Sigmoid colon (tissue), 7 donors: ENCODE results near the gene MTF2. TPM values are rescaled to one million over a fixed set of nuclear protein-coding genes. Genes with fewer than 3 reads are reported as not detected.

ENCODE experiments used
- DNase-seq: peaks from one replicate; pipeline ENCODE4 v3.0.0-alpha.2; 2019
- H3K27ac ChIP-seq, 4 donors: fragments of 200-600 bp; sonication (generic); one replicate each; pipeline ENCODE4 v1.5.1; 2016 to 2019; ENCODE audit warnings: mild to moderate bottlenecking in 1 of 4
- H3K27me3 ChIP-seq, 3 donors: fragments of 200-600 bp; sonication (generic); one replicate each; pipeline ENCODE4 v1.5.1; 2019; ENCODE audit warnings: mild to moderate bottlenecking in 1 of 3
- H3K36me3 ChIP-seq, 4 donors: fragments of 200-600 bp; sonication (generic); one replicate each; pipeline ENCODE4 v1.5.1; 2016 to 2019
- H3K4me1 ChIP-seq, 4 donors: fragments of 200-600 bp; sonication (generic); one replicate each; pipeline ENCODE4 v1.5.1; 2017 to 2019
- H3K4me3 ChIP-seq, 4 donors: fragments of 200-600 bp; sonication (generic); one replicate each; pipeline ENCODE4 v1.5.1; 2017 to 2019; ENCODE audit warnings: mild to moderate bottlenecking in 2 of 4, moderate library complexity in 1 of 4
- H3K9me3 ChIP-seq, 4 donors: fragments of 200-600 bp in 3 of 4; sonication (generic) in 3 of 4; one replicate each; pipeline versions ENCODE4 v1.5.1 to v1.6.1; 2013 to 2019
- EP300 ChIP-seq, 4 donors: sonication (generic); formaldehyde crosslinking; IDR thresholded peaks; one replicate each; pipeline ENCODE4 v1.6.1; 2017; ENCODE audit warnings: antibody characterized with exemption in 4 of 4
- POLR2A ChIP-seq, 2 donors: fragments of 450-650 bp; IDR thresholded peaks; one replicate each; pipeline ENCODE4 v1.6.1; 2016; ENCODE audit warnings: antibody characterized with exemption in 2 of 2, mild to moderate bottlenecking in 2 of 2, moderate library complexity in 2 of 2
- POLR2AphosphoS5 ChIP-seq, 4 donors: sonication (generic); formaldehyde crosslinking; IDR thresholded peaks; one replicate each; pipeline ENCODE4 v1.6.1; 2017; ENCODE audit warnings: antibody characterized with exemption in 4 of 4
- WGBS, 2 donors: extraction: QIAGEN DNeasy Blood & Tissue Kit; methylation state at CpG; one replicate each; pipeline ENCODE4 v1.1.7; 2013; 5-methylcytosine and 5-hydroxymethylcytosine counted together
- intact Hi-C: fragments of 100-400 bp; cut with DNase I; formaldehyde crosslinking; loops from one replicate; pipeline ENCODE4 v1.15.1; 2023
- polyA plus RNA-seq, 3 donors: library from polyadenylated mRNA; stranded (reverse); fragments of 200-250 nt; gene quantifications; one replicate each; pipeline ENCODE4 v1.2.3, GENCODE V29; 2013
- total RNA-seq, 4 donors: library from RNA; depleted of rRNA; stranded (reverse); fragments of >200 nt; gene quantifications; one replicate each; pipeline ENCODE4 v1.1.0, GENCODE V29; 2016
- TF ChIP-seq, protein P1 (sequence below), 4 experiments: fragments of 450-650 bp in 3 of 4; fragments of 200-600 bp in 1 of 4; IDR thresholded peaks; one replicate each; pipeline ENCODE4 v1.5.1; 2016 to 2019; ENCODE audit warnings: antibody characterized with exemption in 4 of 4, mild to moderate bottlenecking in 3 of 4, moderate library complexity in 2 of 4
- donor health status: healthy with polysubstance abuse.
- donor health status: Bipolar disorder and iron deficiency.
- donor health status: healthy.

The MTF2 gene
- total and polyA plus RNA-seq, 7 donors = 7.2 to 17.8 (median 12.3) TPM

DNA sequence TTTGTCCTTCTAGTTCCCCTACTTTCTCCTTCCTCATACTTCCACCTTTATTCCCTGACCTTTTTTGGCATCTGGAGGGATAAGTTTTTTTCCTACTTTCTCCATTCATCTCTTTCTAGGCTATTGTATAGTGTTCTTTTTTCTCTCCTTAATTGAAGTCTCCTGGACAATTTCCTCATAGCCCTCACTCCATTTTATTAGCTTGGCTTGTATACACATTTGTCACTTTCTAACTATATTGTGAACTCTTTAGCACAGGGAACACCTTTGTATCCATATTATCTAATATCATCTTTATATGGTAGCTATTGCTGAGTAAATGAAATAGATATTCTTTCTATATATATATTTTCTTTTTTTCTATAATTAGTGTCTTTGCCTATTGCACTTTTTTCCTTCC is 53.6 kb downstream of the MTF2 start:
- TF ChIP-seq POLR2AphosphoS5 (IDR thresholded peaks at IDR 0.05) (no peak), EP300 (IDR thresholded peaks at IDR 0.05) (no peak), POLR2A (IDR thresholded peaks at IDR 0.05) (no peak)
- TF ChIP-seq, protein P1, sequence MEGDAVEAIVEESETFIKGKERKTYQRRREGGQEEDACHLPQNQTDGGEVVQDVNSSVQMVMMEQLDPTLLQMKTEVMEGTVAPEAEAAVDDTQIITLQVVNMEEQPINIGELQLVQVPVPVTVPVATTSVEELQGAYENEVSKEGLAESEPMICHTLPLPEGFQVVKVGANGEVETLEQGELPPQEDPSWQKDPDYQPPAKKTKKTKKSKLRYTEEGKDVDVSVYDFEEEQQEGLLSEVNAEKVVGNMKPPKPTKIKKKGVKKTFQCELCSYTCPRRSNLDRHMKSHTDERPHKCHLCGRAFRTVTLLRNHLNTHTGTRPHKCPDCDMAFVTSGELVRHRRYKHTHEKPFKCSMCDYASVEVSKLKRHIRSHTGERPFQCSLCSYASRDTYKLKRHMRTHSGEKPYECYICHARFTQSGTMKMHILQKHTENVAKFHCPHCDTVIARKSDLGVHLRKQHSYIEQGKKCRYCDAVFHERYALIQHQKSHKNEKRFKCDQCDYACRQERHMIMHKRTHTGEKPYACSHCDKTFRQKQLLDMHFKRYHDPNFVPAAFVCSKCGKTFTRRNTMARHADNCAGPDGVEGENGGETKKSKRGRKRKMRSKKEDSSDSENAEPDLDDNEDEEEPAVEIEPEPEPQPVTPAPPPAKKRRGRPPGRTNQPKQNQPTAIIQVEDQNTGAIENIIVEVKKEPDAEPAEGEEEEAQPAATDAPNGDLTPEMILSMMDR (IDR thresholded peaks at IDR 0.05) = no peak
- peaks cover 5 to 49% (median 9%) of the 10 kb centered on the region in 4 donors for H3K36me3 ChIP-seq

DNA sequence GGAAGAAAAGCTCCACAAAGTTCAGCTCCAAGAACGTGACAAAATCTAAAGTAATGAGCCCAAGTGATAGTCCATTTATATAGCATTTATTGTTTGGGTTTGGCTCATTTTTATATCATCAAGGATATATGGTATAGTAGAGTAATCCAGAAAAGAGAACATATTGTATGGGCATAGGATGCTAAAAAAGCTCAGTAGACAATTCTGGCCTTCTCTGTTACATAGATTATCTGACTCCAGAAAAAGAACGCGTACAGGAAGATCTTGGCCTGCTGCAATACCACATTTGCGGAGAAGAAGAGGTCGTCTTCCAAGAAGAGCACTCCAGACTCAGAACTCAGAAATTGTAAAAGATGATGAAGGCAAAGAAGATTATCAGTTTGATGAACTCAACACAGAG is 57.4 kb downstream of the MTF2 start:
- TF ChIP-seq POLR2AphosphoS5 (IDR thresholded peaks at IDR 0.05) = no peak
- TF ChIP-seq EP300 (IDR thresholded peaks at IDR 0.05) = no peak
- TF ChIP-seq, protein P1 (IDR thresholded peaks at IDR 0.05) = no peak
- no peak for TF ChIP-seq POLR2A (IDR thresholded peaks at IDR 0.05)
- Histone ChIP-seq H3K4me1 (no peaks in the 10 kb centered on the region), H3K36me3 (peaks cover 5 to 64% (median 9%) of the 10 kb centered on the region in 4 donors), H3K27me3 (no peaks in the 10 kb centered on the region), H3K4me3 (no peak overlapping the region), H3K9me3 (no peaks in the 10 kb centered on the region), H3K27ac (no peak overlapping the region)
- DNase-seq = no peak
- intact Hi-C loops = no loop called here
- WGBS, 2 donors = 91 to 96% methylated on average over 5 of the region's 5 CpGs

More for the DNA sequence above, 53.6 kb downstream of the MTF2 start:
- intact Hi-C loops = no loop called here
- Histone ChIP-seq H3K27ac (no peak overlapping the region), H3K4me1 (no peaks in the 10 kb centered on the region), H3K4me3 (no peak overlapping the region), H3K27me3 (no peaks in the 10 kb centered on the region), H3K9me3 (no peaks in the 10 kb centered on the region)
- DNase-seq = no peak

DNA sequence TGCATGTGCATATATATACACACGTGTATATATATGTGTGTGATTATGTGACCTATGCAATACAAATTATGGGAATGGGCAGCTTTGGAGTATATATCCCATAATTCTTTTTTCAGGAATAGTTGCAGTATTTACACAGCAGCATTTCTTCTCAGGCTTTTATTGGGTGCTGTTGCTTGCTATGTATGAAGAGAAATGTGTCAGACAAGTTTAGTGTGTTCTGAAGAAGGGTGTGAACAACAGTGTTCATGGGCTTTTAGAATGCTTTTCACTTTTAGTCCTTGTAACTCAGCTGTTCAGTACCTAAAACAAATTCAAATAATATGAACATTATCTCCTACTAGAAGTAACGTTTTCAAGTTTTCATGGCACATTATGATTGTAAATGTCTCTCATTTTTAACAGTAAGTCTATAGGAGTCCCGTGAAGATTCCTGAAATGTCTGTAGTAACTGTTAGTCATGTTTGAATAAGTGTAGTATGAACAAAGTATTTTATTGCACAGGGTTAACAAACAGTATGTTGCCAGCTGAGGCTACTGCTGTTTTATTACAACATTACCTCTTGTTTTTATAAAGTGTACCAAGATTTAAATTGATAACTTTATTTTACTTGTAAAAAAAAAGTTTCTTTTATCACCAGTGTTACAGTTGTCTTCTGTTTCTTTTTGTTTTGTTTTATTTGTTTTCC is 58.7 kb downstream of the MTF2 start:
- H3K36me3 ChIP-seq = peaks cover 5 to 64% (median 9%) of the 10 kb centered on the region in 4 donors
- no peak for DNase-seq
- no peak overlapping the region for H3K4me3 ChIP-seq
- H3K27me3 ChIP-seq = no peaks in the 10 kb centered on the region
- H3K4me1 ChIP-seq = no peaks in the 10 kb centered on the region
- H3K9me3 ChIP-seq = no peaks in the 10 kb centered on the region
- H3K27ac ChIP-seq = no peak overlapping the region
- intact Hi-C loops = no loop called here
- TF ChIP-seq, protein P1 (IDR thresholded peaks at IDR 0.05) = no peak
- TF ChIP-seq POLR2A (IDR thresholded peaks at IDR 0.05) (no peak), POLR2AphosphoS5 (IDR thresholded peaks at IDR 0.05) (no peak), EP300 (IDR thresholded peaks at IDR 0.05) (no peak)
- WGBS, 2 donors = 12 to 47% methylated on average over 3 of the region's 3 CpGs

DNA sequence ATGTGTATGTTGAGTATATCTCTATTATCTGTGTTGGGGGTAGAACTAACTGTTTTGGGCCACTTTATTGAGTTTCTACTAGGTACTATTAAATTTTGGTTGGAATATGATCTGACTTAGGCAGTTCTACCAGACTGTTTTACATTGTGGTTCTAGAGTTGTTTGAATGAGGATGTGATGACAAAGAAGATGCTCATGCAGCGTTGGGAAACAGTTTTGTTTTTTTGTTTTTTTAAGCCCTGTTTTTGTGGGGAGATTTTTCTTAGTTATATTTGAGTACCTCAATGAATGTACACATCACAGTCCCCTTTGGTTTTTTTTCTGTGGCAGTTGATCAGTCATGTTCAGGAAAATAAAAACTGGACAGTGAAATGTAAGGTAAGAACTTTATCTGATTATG is 61.0 kb downstream of the MTF2 start:
- intact Hi-C loops = no loop called here
- DNase-seq = no peak
- TF ChIP-seq POLR2A (IDR thresholded peaks at IDR 0.05) (no peak), POLR2AphosphoS5 (IDR thresholded peaks at IDR 0.05) (no peak)
- H3K4me3 ChIP-seq = no peak overlapping the region
- WGBS, 2 donors = 84 to 85% methylated on average over 1 of the region's 1 CpG
- H3K9me3 ChIP-seq = no peaks in the 10 kb centered on the region
- no peaks in the 10 kb centered on the region for H3K4me1 ChIP-seq
- H3K27ac ChIP-seq = no peak overlapping the region
- peaks cover 3 to 46% (median 7%) of the 10 kb centered on the region in 4 donors for H3K36me3 ChIP-seq
- H3K27me3 ChIP-seq = no peaks in the 10 kb centered on the region

DNA sequence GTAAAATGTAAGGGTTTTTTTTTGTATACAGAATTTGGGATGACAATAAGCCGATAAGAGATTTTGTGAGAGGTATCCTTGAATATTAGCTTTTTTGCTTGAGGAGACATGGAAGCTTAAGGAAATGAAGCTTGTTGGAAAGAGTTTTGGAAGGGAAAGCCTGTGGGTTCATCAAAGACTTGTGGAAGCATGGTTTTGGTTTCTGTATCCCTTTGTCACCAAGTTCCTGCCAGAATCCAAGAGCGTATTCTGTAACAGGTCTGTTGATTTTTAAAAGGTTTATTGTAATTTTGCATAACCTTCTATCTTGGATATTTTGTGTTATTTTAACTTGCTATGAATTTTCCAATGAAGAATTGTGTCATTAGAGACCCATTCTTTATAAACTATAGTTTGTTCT is 63.1 kb downstream of the MTF2 start:
- no peak for DNase-seq
- 95 to 99% methylated on average over 2 of the region's 2 CpGs for WGBS, 2 donors

More for the DNA sequence above, 63.1 kb downstream of the MTF2 start:
- H3K9me3 ChIP-seq = no peaks in the 10 kb centered on the region
- intact Hi-C loops = no loop called here
- no peaks in the 10 kb centered on the region for H3K4me1 ChIP-seq
- TF ChIP-seq POLR2AphosphoS5 (IDR thresholded peaks at IDR 0.05) (no peak), EP300 (IDR thresholded peaks at IDR 0.05) (no peak), POLR2A (IDR thresholded peaks at IDR 0.05) (no peak)
- TF ChIP-seq, protein P1 (IDR thresholded peaks at IDR 0.05) = no peak
- peaks cover 0 to 25% (median 0%) of the 10 kb centered on the region in 4 donors for H3K36me3 ChIP-seq
- H3K27ac ChIP-seq = no peak overlapping the region
- H3K4me3 ChIP-seq = no peak overlapping the region
- H3K27me3 ChIP-seq = no peaks in the 10 kb centered on the region
